SH-SY5Y (cell line): Measurements from ENCODE around the gene TMEM17.

Experiments
- GATA2 ChIP-seq: IDR thresholded peaks from 2 replicates; pipeline ENCODE4 v1.6.1; 2011; ENCODE audit warnings: mild to moderate bottlenecking, low read depth, low read length
- GATA3 ChIP-seq: IDR thresholded peaks from 2 replicates; pipeline ENCODE4 v1.6.1; 2011; ENCODE audit warnings: low read depth, mild to moderate bottlenecking, low read length, moderate library complexity

GRCh38 chr2:62469548-62469947, 36.4 kb downstream of the TMEM17 start:
- TF ChIP-seq GATA2 (no peak), GATA3 (no peak)
